Measurements from ENCODE around the gene HOXA11. TPM values are rescaled to one million over a fixed set of nuclear protein-coding genes. Genes with fewer than 3 reads are reported as not detected.

Gene HOXA11
- total RNA-seq, 1 experiment from 2014 or later = not detected

DNA sequence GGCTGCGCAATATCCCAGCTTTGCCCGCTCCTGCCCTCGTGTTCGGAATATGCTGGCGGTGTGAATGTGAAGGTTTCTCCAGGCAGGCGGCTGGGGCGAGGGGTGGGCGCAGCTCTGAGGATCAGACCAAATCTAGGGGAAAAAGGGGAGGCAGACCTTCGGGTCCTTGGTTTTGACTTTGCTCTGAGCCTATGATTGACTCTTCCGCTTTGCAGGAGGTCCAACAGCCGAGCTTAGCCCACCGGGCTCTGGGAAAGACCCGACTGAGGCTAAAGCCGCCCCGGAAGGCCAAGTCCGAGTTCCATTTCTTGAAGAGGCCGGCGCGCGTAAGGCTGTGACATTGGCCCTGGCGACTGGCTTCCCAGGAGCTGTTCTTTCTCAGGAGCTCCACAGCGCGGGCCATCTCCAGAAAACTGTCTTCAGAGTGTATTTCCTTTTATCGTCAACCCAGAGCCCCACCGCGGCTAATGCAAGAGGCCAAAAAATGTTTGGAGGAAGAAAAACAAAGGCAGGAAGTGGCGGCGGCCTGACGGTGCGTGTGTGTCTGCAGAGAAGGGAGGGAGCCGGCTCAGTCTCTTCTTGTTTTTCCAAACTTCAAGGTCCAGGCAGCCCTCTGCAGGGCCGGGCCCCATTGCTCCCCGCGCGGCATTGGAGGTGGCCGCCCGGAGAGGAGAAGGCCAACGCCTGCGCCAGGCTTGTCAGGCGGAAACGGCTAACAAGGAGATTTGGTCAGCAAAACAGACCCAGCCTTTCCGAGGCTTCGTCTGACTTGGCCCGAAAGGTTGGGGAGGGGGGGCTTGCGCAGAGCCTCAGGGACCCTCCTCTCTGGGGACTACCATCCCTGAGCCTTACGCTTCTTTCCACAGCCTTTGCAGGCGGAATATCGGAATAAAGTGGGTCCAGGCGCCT, 3.6 kb upstream of the HOXA11 start:
- intact Hi-C loops (cut with micrococcal nuclease; ENCODE audit: unreplicated experiment) = no loop called here
- BruUV-seq (replicated peaks) = no TSS peak
- peak; percentile 86 for TF ChIP-seq EZH2 (IDR thresholded peaks at IDR 0.05; ENCODE audit: borderline replicate concordance, low read depth, low read length, poor library complexity, severe bottlenecking)
- TF ChIP-seq CTCF (conservative IDR thresholded peaks at IDR 0.05; ENCODE audit: low read depth, low read length) = no peak
- Histone ChIP-seq H3K36me3 (ENCODE audit: insufficient read depth, low read length, poor library complexity, severe bottlenecking) (no peaks in the 10 kb centered on the region), H3K9me3 (ENCODE audit: low read depth, low read length, poor library complexity, severe bottlenecking) (no peaks in the 10 kb centered on the region), H3K4me3 (ENCODE audit: low read depth, low read length, poor library complexity, severe bottlenecking) (no peak overlapping the region), H3K27me3 (replicated peaks; ENCODE audit: insufficient read depth, low read depth, low read length, poor library complexity) (peaks cover 100% of the 10 kb centered on the region), H3K27ac (ENCODE audit: low read depth, low read length, poor library complexity, severe bottlenecking) (no peak overlapping the region), H3K4me1 (ENCODE audit: insufficient read depth, low read length, poor library complexity, severe bottlenecking) (no peaks in the 10 kb centered on the region)
- no peak for DNase-seq (ENCODE audit: low spot score)
- POLR2A ChIA-PET (ENCODE audit: low non-redundant PET) = no interaction called here
- CTCF ChIA-PET = no interaction called here

- no peak for DNase-seq (ENCODE audit: low spot score)
- no TSS peak for BruUV-seq (replicated peaks)
- Histone ChIP-seq H3K4me3 (ENCODE audit: low read depth, low read length, poor library complexity, severe bottlenecking) (no peak overlapping the region), H3K9me3 (ENCODE audit: low read depth, low read length, poor library complexity, severe bottlenecking) (no peaks in the 10 kb centered on the region), H3K27ac (ENCODE audit: low read depth, low read length, poor library complexity, severe bottlenecking) (no peak overlapping the region), H3K4me1 (ENCODE audit: insufficient read depth, low read length, poor library complexity, severe bottlenecking) (no peaks in the 10 kb centered on the region), H3K36me3 (ENCODE audit: insufficient read depth, low read length, poor library complexity, severe bottlenecking) (no peaks in the 10 kb centered on the region), H3K27me3 (replicated peaks; ENCODE audit: insufficient read depth, low read depth, low read length, poor library complexity) (peaks cover 100% of the 10 kb centered on the region)
- intact Hi-C loops (cut with micrococcal nuclease; ENCODE audit: unreplicated experiment) = no loop called here
- ChIA-PET CTCF (interaction anchor here (0.7 to 1.8 kb wide), 2 partner anchors 8 to 12 kb away, joined by 3 to 6 read pairs; no protein-coding TSS in a partner anchor), POLR2A (ENCODE audit: low non-redundant PET) (no interaction called here)
- TF ChIP-seq EZH2 (IDR thresholded peaks at IDR 0.05; ENCODE audit: borderline replicate concordance, low read depth, low read length, poor library complexity, severe bottlenecking) (peak; percentile 83), CTCF (conservative IDR thresholded peaks at IDR 0.05; ENCODE audit: low read depth, low read length) (no peak)
Measured at GRCh38 chr7:27187475-27188385, 2.7 kb upstream of the HOXA11 start.

DNA sequence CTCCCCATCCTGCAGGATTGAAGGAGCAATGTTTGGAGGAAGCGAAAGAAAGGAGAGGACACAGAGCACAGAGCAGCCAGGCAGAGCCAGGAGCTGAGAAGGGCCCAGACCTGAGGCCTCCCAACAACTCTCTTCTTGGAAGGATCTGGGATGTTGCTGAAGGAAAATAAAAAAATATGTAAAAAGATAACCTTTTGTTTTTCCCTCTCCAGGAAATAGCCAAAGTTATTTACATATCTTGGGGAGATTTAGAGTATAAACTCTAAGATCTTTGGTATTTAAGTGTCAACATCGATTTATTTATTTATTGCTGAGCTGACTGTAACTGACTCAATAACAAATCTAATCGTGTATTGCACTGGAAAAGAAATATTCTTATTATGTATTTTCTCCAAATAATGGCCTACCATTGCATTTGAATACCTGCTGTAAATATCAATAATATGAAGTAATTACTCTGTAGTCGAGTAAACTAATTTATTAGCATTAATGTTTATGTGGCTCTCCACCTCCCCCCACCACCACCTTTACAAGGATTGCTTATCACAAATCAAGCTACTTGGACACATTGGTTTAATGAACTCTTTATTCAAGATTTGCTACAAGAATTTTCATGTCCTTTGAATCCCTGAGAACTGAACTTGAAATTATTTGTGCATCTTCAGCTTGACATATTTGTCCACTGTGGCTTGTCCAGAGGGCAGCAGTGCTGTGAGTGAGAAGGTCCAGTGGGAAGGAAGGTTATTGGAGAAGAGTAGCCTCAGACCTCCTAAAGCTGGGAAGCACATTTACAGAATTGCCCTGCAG, 1.8 kb upstream of the HOXA11 start:
- intact Hi-C loops (cut with micrococcal nuclease; ENCODE audit: unreplicated experiment) = no loop called here
- no TSS peak for BruUV-seq (replicated peaks)
- H3K36me3 ChIP-seq (ENCODE audit: insufficient read depth, low read length, poor library complexity, severe bottlenecking) = no peaks in the 10 kb centered on the region
- no peak overlapping the region for H3K4me3 ChIP-seq (ENCODE audit: low read depth, low read length, poor library complexity, severe bottlenecking)
- peak; percentile 29 for TF ChIP-seq EZH2 (IDR thresholded peaks at IDR 0.05; ENCODE audit: borderline replicate concordance, low read depth, low read length, poor library complexity, severe bottlenecking)
- no peak for TF ChIP-seq CTCF (conservative IDR thresholded peaks at IDR 0.05; ENCODE audit: low read depth, low read length)
- ChIA-PET CTCF (interaction anchor here (0.7 to 1.8 kb wide), 2 partner anchors 9 to 11 kb away, joined by 3 to 6 read pairs; no protein-coding TSS in a partner anchor), POLR2A (ENCODE audit: low non-redundant PET) (no interaction called here)
- no peak for DNase-seq (ENCODE audit: low spot score)
- H3K27me3 ChIP-seq (replicated peaks; ENCODE audit: insufficient read depth, low read depth, low read length, poor library complexity) = peaks cover 100% of the 10 kb centered on the region
- no peaks in the 10 kb centered on the region for H3K4me1 ChIP-seq (ENCODE audit: insufficient read depth, low read length, poor library complexity, severe bottlenecking)
- no peak overlapping the region for H3K27ac ChIP-seq (ENCODE audit: low read depth, low read length, poor library complexity, severe bottlenecking)
- no peaks in the 10 kb centered on the region for H3K9me3 ChIP-seq (ENCODE audit: low read depth, low read length, poor library complexity, severe bottlenecking)

Data from A673 (cell line).